GM21619 (cell line): Measurements from ENCODE around the gene CFAP141.
"Not testable (repeated sequence)": the region's sequence is repeated elsewhere in the genome, so short reads cannot be mapped to it uniquely, and the experiment has no call there.

ENCODE experiments used
- ATAC-seq: cut with Tn5 transposase; IDR thresholded peaks from one replicate; pipeline ENCODE4 v1.9.1; 2021; ENCODE audit not compliant: unreplicated experiment

The CFAP141 gene

GRCh38 chr1:154206196-154206595 is at the start of gene CFAP141:
Gene CFAP141 (minus strand): TSS chr1:154206333. CDS start chr1:154206307, 26 bp downstream.
- no peak for ATAC-seq

- no peak for ATAC-seq
These were observed 47.5 kb upstream of the CFAP141 start for GRCh38 chr1:154253671-154254070.

- ATAC-seq = no peak
These were observed 35.7 kb upstream of the CFAP141 start for GRCh38 chr1:154241703-154242351.

GRCh38 chr1:154240294-154240833 is 34.2 kb upstream of the CFAP141 start:
- ATAC-seq = no peak

GRCh38 chr1:154239491-154239890 is 33.4 kb upstream of the CFAP141 start:
- no peak for ATAC-seq

GRCh38 chr1:154237880-154238506 is 31.9 kb upstream of the CFAP141 start:
- ATAC-seq = no peak

- ATAC-seq = no peak
These were observed 31.3 kb upstream of the CFAP141 start for GRCh38 chr1:154237435-154237834.

- no peak for ATAC-seq
These were observed 30.7 kb upstream of the CFAP141 start for GRCh38 chr1:154236855-154237254.

- not testable (repeated sequence) for ATAC-seq
These were observed 27.0 kb upstream of the CFAP141 start for GRCh38 chr1:154233127-154233526.

- not testable (repeated sequence) for ATAC-seq
These were observed 25.0 kb upstream of the CFAP141 start for GRCh38 chr1:154231112-154231511.

GRCh38 chr1:154225370-154225769 is 19.2 kb upstream of the CFAP141 start:
- no peak for ATAC-seq

GRCh38 chr1:154223621-154224020 is 17.5 kb upstream of the CFAP141 start:
- ATAC-seq = no peak

GRCh38 chr1:154222918-154223317 is 16.8 kb upstream of the CFAP141 start:
- no peak for ATAC-seq

- ATAC-seq = no peak
These were observed 16.4 kb upstream of the CFAP141 start for GRCh38 chr1:154222518-154222917.

- peak; percentile 14 for ATAC-seq
These were observed 15.3 kb upstream of the CFAP141 start for GRCh38 chr1:154221278-154222001.

GRCh38 chr1:154220970-154221277 is 14.8 kb upstream of the CFAP141 start:
- no peak for ATAC-seq

- peak; percentile 86 for ATAC-seq
These were observed 14.2 kb upstream of the CFAP141 start, which contains the start of gene UBAP2L for GRCh38 chr1:154220071-154220969. Gene UBAP2L (plus strand): TSS chr1:154220955. CDS start chr1:154225124, 4,169 bp downstream.

- ATAC-seq = no peak
These were observed 13.4 kb upstream of the CFAP141 start for GRCh38 chr1:154219541-154219940.

- ATAC-seq = no peak
These were observed 12.4 kb upstream of the CFAP141 start for GRCh38 chr1:154218545-154218944.

- ATAC-seq = no peak
These were observed 7.1 kb upstream of the CFAP141 start for GRCh38 chr1:154213274-154213673.

- ATAC-seq = no peak
These were observed 6.0 kb upstream of the CFAP141 start for GRCh38 chr1:154212083-154212482.
